Measurements from ENCODE around the gene IL2.

The IL2 gene

DNA sequence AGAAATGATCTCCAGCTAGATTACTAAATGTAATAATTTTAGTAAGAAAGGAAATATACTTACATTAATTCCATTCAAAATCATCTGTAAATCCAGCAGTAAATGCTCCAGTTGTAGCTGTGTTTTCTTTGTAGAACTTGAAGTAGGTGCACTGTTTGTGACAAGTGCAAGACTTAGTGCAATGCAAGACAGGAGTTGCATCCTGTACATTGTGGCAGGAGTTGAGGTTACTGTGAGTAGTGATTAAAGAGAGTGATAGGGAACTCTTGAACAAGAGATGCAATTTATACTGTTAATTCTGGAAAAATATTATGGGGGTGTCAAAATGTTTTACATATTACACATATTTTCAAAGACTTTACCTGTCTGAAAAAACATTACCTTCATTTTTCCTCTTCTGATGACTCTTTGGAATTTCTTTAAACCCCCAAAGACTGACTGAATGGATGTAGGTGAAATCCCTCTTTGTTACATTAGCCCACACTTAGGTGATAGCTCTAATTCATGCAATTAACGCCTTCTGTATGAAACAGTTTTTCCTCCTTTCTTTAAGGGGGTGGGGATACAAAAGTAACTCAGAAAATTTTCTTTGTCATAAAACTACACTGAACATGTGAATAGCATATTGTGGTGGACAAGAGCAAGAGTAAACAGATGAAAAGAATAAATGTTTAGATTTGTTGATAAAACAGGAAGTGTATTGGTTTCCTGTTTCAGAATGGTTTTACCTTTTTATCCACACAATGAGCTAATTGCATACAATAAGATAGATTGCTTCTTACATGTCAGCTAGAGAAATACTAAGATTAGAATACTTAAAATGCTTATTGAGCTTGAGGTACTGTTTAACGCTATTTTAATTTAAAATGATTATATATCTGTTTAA lies at the start of gene IL2:
Gene IL2, minus strand, starts transcription at position 495 of the 886 bp plus-strand sequence. Its CDS starts 285 bp downstream, at position 210.
- no peak for DNase-seq (ENCODE audit: low read depth)

DNA sequence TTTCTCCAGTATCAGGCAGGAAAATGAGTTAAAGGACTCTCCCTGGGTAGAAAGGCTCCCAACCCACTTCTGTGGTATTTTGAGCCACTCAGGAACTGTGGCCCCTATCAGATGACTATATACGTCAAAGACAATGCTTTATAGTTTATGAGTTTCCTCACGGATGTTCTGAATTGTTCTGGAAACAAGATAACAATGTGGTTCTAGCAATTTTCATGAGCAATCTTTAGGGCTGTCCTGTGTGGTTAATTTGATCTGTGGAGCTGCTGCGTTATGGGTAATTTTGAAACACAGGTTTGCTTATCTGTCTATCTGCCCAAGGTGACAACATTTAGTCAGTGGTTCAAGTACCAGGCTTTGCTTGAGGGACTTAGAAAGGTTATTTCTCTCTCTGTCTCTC lies 46.7 kb upstream of the IL2 start:
- DNase-seq (ENCODE audit: low read depth), result no peak

DNA sequence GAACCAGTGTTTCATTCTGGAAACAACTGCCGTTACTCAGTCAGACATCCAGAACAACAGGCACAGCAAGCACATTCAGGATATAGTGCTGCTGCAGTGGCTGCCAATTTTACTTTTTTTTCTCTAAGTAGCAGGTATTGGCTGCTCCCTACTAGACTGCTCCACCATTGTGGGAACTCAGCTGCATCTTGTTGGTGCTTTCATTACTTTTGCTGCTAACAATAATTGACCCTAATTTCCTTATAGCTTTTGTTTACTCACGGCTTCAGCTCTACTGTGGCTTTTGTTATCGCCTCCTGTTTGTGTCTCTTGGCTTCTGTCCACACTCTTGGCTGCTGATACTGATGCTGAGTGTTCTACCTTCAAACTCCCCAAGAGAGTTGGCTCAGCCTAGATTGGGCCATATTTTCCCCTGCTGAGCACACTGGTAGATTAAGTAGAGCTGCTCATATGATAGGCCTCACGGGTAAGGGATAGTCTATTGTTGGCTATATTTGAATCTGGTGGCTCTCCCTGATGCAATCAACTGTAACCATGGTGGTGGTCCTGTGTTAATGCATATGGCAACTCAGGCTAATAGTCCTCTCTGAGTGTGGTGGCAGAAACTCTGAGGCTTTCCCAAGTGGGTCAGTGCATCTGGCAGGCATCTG lies 44.5 kb upstream of the IL2 start:
- DNase-seq (ENCODE audit: low read depth), result no peak

DNA sequence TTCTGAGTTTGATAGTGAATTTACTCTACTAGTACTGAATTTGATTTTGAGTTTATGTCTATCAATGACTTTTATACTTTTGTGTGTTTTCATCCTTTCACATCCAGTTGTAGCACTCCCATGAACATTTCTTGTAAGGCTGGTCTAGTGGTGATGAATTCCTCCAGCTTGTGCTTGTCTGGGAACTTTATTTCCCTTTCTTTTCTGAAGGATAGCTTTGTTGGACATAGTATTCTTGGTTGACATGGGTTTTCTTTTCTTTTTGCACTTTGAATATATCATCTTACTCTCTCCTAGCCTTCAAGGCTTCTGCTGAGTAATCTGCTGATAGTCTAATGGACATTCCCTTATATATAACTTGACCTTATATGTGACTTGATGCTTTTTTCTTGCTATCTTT lies 32.5 kb upstream of the IL2 start:
- DNase-seq (ENCODE audit: low read depth), result no peak

DNA sequence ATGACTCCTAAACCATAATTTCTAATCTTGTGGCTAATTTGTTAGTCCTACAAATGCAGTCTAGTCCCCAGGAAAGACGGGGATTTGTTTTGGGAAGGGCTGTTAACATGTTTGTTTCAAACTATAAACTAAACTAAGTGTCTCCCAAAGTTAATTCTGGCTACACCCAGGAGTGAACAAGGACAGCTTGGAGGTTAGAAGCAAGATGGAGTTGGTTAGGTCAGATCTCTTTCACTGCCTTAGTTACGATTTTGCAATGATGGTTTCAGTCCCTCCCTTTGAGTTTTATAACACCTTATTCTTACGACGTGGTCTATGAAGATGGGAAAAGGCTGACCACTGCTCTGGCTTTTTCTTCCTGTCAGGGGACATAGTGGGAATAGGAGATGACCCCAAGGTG lies 27.0 kb upstream of the IL2 start:
- DNase-seq (ENCODE audit: low read depth), result no peak

DNA sequence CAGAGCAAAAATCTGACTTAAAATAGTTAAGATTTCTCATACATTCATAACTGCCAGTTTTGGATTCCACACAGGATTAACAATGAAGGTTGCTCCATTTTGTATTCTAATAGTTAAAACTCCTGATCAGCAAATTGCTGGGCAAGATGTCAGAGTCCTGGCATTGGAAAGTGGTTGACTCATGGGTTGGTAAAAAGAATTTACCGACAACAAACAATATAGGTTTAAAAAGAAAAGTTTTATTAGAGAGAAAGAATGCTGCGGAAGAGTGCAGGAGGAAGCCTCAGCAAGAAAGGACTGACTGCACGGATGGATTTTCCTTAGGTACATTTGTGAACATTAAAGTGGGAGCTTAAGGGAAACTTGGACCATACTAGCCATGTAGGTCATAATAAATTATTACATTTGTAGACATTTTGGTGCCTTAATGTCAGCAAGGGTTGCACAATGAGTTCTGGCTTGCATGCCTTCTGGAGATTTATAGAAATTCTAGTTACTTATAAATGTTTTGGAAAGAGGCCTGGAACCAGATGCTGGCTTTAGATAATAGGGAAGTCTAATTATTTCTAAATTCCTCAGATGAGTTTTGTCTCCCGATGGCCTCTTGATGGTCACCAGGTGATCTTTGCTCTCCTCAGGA lies 25.4 kb upstream of the IL2 start:
- DNase-seq (ENCODE audit: low read depth), result no peak

DNA sequence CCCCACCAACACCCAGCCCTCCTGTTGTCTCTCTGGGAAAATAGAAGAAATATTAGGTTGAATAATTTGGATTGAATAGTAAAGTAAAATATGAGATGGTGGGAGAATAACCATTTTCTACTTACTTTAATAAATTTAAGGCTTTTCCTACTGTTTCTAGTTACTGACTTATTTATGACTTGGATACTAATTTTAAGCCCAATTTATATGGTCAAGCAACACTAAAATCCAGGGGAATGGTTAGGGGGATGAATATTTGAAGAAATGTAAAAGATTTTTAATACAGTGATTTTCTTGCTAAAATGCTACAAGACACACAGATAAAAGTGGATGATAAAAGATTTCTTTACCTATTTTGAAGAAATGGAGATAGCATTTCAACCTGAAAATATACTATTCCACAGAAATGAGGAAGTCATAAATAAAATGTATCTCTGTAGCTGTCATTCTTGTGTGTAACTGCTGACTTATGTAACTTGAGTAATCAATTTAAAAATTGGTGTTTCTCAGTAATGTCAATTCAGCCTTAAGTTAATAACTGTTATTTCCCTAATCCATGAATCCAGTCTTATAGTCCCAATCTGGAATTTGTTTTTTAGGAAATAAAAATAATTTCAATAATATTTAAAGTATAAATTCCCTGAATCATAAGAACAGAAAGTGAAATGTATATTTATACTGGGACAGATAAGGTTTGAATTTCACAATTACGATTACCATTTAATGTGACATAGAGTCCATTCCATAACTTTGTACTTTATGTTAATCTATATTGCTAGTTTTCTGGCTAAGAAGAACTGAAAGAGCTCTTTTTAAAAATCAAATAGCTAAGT lies 24.3 kb upstream of the IL2 start:
- no peak for DNase-seq (ENCODE audit: low read depth)

DNA sequence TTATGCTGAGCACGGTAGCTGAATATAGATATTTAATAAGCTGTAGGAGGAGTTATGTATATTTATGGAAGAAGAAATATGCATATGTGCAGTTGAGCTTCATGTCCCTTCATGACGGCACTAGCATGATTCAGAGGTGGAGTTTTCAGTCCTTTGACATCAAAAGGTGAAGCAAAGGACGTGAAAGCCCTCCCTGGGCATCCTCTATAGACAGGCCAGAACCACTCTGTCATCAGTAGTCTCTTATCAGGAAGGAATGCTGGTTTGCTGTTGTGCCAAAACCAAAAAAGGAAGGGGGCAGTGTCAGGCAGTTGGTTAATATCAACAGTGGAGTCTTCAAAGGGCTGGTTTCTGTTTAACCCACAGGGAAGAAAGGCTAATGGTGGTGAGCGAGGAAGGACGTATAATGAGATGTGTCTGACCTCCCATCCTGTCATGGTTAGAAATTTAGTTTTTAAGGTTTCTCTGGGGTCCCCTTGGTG lies 23.5 kb upstream of the IL2 start:
- DNase-seq (ENCODE audit: low read depth), result no peak

DNA sequence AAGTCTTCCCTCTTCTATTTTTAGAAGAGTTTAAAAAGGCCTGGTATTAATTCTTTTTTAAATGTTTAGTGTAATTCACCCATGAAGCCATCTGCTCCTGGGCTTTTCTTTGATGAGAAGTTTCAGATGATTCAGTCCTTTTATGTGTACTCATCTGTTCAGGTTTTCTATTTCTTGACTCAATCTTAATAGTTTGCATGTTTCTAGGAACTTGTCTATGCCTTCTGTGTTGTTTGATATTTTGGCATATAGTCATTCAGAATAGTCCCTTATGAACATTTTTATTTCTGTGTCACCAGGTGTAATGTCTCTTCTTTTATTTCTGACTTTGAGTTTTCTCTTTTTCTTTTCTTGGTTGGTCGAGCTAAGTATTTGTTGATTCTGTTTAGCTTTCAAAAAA lies 20.2 kb upstream of the IL2 start:
- no peak for DNase-seq (ENCODE audit: low read depth)

DNA sequence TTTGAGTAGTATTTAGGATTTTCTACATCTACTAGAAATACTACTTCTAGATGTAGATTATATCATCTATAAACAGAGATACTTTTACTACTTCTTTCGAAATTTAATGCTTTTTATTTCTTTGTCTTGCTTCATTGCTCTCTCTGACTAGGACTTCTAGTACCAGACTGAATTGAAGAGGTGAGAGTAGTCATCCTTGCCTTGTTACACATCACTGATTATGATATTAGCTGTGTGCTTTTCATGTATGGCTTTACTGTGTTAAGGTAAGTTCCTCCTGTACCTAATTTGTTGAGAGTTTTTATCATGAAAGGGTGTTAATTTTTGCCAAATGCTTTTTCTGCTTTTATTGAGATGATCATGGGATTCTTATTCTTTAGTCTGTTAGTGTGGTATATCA lies 19.6 kb upstream of the IL2 start:
- no peak for DNase-seq (ENCODE audit: low read depth)

DNA sequence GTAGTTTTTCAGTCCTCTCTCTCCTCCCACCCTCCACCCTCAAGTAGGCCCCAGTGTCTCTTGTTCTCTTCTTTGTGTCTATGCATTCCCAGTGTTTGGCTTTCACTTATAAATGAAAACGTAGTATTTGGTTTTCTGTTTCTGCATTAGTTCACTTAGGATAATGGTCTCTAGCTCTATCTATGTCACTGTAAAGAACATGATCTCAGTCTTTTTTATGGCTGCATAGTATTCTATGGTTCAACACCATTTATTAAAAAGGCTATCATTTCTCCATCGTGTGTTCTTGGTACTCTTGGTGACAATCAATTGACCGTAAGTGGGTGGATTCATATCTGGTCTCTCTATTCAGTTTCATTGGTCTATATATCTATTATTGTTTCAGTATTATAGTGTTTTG lies 18.7 kb upstream of the IL2 start:
- no peak for DNase-seq (ENCODE audit: low read depth)

DNA sequence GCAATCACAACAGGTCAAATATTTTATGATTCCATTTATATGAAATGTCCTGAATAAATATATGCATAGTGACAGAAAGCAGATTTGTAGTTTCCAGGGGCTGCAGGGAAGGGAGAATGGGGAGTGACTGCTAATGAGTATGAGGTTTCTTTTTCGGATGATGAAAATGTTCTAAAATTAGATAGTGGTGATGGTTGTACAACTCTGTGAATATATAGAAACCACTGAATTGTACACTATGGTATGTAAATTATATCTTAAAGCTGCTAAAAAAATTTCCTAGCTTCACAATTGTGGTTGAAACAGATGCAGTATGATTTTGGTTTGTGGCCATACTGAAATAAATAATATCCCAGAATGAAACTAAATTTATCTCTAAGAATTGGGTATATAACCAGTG lies 12.9 kb upstream of the IL2 start:
- no peak for DNase-seq (ENCODE audit: low read depth)

DNA sequence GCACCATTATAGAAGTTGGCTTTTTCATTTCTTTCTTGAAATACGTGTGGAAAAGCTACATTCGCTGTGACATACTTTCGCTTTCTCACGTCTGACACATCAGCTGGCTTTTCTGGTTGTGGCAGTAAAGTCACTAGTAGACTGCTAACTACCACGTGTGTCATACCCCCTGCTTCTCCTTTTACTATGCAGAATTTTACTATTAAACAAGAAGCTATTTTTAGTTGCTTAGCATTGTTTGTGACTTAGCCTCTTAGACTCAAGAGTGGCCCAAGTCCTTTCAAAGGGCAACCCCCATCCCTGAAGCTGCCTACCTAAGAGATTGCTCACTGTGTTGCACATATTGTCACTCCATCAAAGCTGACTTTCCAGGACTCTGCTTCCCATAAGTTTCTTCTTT lies 2.1 kb upstream of the IL2 start:
- no peak for DNase-seq (ENCODE audit: low read depth)

DNA sequence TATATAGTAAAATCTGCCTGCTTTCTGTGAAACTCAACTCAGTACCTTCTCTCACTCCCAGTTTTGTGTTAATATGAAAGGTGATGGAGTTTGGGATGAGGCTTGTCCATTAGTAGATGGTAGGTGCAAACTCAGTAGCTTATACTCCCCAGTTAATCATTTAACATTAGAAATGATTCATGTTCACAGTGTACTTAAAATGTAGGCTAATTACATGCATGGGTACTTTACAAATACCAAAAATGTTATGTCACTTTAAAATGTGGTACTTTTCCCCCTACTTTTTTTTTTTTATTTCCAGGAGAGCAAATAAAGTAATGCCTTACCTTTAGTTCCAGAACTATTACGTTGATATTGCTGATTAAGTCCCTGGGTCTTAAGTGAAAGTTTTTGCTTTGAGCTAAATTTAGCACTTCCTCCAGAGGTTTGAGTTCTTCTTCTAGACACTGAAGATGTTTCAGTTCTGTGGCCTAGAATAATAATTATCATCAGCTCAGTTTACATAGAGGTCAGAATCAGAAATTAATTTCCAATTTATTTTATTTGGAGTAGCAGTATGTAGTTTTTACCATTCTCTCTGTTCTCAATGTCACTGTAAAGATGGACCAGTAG lies 3.0 kb downstream of the IL2 start:
- DNase-seq (ENCODE audit: low read depth), result no peak

DNA sequence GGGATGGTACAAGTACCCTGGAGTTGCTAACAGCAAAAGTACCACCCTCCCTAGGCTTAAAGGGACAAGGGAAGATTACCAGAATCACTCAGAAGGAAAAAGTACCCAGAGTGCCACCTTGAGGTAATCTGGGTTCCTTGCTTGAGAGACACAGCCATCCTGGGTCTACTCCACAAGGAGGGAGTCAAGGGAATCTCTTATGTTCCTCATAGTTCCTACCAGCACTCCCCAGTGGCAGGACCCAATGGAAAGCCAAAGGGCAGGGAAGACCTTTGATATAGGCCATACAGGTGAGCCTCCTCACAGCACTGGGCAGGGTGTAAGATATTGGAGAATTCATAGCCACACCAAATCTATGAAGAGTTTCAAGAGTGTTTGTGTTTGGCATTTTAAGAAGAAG lies 5.7 kb downstream of the IL2 start:
- DNase-seq (ENCODE audit: low read depth), result no peak

DNA sequence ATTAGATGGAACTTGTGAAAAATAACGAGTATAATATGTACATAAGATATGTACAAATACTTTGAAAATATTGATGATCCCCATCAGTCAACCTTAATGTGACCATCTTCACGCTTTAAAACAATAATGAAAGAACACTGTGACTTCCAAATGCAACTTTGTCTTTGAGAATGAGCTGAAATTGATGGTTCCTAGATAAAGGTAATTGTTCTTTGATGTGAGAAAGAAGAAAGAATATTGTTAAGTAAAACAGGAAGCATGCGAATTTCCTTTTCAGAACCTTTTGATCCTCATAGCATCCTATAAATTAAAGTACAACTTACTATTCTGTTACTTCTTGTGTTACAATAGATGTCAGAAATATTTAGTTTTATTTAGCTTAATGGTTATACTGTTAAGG lies 22.2 kb downstream of the IL2 start:
- no peak for DNase-seq (ENCODE audit: low read depth)

DNA sequence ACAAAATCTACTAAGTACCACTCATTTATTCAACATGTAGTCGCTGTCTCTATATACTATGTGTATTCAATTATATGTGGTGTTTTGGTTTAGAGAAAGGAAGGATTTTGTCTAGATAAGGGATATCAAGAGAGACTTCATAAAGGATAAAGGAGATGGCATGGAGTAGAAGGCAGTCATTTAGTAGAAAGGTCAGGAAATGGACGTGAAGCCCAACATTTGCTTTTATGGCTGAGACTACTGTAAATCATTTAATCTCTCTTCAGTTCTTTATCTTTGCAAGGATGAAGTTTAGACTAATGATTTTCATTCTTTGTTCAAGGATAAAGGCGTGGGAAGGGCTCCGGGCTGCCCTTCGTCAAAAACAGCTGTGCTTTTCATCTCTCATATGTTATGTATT lies 25.2 kb downstream of the IL2 start:
- DNase-seq (ENCODE audit: low read depth), result no peak

DNA sequence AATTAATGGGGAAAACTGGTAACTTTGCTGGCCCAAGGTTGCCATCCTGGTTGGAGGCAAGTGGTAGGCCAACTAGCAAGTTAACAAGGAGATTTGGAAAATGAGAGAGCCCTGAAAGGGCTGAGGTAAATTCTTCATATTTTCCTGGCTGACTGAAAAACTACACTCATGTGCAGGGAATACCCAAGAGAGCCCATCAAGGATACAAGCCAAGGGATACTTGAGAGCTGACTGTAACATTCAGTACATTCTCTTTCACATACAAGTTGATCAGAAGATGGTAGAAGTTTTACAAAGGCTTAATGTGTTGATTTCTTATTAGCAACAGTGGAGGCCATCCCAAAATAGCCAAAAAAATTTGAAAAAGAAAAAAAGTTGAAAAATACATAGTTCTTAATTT lies 33.3 kb downstream of the IL2 start:
- DNase-seq (ENCODE audit: low read depth), result no peak

DNA sequence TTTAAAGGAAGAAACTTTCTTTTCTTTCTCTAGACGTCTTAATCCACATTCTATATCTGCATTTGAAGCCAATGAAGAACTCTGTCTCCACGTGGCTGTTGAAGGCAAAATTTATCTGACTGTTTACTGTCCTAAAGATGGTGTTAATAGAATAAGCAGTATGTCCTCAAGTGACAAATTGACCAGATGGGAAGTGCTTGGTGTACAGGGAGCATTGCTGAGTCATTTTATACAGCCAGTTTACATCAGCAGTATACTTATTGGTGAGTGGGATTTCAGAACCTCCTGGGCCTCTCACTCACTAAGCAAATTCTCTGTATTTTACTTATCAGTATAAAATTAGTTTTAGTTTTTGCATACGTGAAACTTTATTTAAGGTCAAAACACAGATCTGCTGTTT lies 44.0 kb downstream of the IL2 start:
- DNase-seq (ENCODE audit: low read depth), result no peak

DNA sequence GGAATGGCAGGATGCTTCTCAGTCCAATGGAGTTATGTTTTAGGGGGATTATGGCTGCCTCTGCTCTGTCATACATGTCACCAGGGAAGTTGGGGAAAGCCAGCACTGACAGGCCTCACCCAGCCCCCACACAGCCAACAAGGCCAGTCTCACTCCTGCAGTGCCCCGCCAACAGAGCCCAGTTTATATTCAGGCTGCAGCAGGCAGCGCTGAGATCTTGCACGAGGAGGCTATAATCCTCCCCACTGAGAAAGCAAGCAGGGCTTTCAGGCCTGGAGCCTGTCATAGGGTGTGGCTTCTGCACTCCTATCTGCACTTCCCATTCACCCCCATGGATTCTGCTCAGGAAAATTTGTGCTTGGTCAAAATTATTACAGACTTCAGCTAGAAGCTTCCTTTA lies 52.7 kb downstream of the IL2 start:
- no peak for DNase-seq (ENCODE audit: low read depth)
